COLO829 (cell line): ENCODE data around the gene MAP1LC3A.

Experiments
- DNase-seq: peaks from one replicate; pipeline ENCODE4 v3.0.0; 2012; ENCODE audit warnings: low spot score

The MAP1LC3A gene

DNA sequence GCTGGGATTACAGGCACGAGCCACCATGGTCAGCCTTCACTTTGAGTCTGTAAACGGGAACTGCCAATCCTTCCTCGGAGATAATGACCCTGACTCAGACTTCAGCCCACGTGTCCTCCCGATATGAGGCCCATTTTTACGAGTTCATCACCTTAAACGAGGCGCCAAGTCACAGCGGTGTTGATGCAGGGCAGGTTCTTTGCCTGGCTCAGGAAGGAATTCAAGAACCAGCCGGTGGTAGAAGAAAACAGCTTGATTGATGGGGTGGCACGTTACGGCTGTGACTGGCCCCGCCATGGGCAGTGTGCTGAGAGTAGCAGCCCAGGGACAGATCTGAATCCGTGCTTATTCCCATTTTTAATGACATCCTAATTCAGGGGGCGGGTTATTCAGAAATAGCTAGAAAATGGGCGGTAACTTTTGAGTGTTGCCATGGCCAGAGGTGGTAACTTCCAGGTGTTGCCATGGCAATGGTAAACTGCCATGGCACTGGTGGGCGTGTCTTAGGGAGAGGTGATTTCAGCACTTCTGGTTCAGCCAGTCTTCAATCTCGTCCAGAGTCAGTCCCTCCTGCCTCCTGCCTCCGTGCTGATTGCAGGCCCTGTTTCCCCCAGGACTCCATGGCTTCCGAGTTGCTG, 9.1 kb upstream of the MAP1LC3A start:
- DNase-seq, result no peak

DNA sequence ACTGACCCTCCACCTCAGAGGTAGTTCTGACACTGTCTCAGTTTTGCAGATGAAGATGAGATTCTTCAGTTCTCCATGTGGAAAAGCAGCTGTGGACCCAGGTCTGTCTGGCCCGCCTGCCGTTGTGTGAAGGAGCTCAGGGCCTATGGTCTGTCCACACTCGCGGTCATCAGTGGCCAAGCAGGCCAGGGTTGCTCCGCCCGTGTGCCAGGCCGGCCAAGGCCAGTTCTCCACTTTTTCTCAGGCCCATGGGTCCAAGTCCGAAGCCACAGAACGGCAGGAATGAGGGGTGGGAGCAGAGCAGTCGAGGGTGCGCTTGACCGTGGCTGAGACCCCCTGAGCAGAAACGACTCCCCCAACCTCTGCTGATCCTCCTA, 8.6 kb upstream of the MAP1LC3A start:
- no peak for DNase-seq

DNA sequence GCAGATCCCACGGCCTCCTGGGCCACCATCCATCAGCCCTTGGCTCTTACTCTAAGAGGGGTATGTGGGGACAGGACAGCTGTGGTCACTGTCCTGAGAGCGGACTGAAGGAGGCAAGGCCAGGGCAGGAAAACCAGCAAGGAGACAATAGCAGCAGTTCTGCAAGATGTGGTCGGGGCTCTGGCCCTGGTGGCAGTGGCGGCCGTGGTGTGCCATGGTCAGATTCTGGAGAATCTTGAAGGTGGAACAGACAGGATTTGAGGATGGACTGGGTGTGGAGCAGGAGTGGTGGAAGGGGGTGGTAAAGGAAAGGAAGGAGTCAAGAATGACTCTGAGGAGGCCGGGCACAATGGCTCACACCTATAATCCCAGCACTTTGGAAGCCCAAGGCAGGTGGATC, 5.9 kb upstream of the MAP1LC3A start:
- DNase-seq, result no peak

DNA sequence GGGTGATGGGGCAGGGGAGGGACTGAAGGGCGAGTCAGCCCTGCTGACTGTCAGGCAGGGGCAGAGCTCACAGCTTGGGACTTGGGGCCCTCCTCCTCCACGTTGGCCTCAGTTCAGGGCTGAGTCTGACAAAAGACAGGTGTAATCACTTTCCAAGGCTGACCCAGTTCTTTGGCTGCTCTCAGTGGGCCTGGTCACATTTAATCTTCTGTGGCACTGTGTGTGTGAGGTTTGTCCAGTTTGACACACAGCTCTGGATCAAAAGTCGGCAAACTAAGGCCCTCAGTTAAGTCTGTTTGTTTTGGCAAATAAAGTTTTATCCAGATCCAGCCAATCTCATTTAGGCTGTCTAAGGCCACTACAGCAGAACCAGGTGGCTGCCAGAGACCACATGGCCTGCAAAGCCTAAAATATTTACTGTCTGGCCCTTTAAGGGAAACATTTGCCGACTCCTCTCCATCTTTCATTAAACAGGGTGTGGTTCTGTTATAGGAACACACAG, 5.1 kb upstream of the MAP1LC3A start:
- no peak for DNase-seq

DNA sequence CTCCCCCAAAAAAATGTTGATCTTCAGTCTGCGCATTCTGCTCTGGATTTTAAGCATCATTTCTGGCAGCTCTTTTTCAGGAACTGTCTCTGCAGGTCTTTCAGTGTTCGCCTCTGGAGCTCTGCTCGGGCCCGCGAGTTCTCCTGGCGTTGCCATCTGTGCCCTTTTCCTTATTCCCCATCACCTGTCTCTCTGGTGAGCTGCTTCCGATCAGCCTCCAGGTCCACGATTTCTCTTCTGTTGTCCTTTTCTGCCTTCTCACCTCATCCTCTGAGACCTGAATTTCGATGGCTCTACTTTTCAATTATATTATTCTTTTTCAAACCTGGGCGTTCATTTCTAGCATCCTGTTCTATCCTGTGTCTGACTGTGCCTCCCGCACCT, 590 bp upstream of the MAP1LC3A start:
- no peak for DNase-seq

DNA sequence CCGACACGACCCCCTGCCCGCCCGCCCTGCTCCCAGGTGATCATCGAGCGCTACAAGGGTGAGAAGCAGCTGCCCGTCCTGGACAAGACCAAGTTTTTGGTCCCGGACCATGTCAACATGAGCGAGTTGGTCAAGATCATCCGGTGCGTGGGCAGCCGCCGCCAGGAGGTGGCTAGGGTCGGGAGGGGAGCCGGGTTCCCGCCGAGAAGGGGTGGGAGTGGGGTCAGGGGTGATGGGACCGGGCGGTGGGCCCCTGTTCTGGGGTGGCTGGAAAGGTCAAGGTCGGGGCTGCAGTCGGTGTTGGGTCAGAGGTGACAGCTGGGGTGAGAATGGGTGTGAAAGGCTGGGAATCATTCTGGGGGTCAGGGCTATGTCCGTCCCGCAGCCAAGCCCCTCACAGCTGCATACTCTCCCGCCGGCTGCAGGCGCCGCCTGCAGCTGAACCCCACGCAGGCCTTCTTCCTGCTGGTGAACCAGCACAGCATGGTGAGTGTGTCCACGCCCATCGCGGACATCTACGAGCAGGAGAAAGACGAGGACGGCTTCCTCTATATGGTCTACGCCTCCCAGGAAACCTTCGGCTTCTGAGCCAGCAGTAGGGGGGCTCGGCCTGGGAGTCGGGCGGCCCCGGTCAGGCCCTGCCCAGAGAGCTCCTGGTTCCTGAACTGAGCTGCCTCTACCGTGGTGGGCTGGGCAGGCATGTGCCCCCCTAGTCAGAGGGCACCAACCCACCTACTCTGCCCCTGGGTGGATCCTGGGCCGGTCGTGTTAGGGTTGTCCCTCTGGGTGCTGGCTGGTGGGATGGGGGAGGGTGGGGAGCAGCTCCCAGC, 1.0 kb downstream of the MAP1LC3A start:
- no peak for DNase-seq

DNA sequence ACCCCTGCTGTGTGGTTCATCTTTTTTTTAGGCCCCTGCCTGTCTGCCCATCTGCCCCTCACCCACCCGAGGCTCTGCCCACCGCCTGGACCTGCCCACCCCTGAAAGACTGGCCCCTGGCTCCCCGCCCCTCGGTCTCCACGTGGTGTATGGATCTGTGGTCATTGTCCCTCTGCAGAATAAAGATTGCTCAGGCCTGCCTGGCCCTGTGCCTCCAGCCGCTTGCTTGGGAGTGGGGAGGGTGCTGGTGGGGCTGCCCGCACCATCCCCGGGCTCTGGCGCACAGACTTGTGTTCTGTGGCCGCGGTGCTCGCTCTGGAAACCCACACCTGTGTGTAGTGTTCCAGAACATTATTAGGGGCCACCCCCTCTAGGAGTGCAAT, 1.6 kb downstream of the MAP1LC3A start:
- no peak for DNase-seq

DNA sequence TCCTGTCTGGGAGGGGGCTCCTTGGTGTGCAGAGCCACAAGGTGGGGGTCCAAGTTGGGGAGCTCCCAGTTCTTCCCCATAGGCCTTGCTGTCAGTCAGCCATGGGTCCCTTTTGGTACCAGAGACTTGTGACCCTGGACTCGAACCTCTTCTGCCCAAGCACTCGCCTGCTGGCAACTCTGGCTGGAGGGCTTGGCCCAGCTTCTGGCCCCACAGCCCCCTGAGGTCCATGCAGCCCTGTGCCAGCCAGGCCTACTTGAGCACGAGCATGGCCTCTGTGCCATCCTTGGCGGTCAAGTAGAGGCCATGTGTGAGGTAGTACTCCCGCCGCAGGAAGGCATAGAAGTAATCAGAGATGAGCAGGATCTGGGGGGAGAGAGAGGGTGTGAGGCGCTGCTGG, 2.1 kb downstream of the MAP1LC3A start:
- no peak for DNase-seq

DNA sequence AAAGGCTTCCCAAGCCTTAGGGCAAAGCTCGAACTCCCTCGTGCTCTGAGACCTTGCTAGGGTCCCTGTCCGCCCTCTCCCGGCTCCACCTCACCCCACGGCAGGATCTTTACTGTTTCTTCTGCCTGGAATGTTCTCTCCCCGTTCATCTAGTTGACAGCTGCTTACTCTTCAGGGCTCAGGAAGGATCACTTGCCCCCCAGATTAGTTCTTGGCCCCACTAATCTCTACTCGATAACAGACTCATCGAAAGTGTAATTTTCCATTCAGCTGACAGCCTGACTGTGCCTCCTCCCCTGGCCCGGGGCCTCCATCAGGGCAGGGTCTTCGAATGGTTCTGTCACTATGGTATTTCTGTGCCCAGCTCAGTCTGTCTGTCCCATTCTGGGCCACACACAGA, 3.1 kb downstream of the MAP1LC3A start:
- DNase-seq, result no peak

DNA sequence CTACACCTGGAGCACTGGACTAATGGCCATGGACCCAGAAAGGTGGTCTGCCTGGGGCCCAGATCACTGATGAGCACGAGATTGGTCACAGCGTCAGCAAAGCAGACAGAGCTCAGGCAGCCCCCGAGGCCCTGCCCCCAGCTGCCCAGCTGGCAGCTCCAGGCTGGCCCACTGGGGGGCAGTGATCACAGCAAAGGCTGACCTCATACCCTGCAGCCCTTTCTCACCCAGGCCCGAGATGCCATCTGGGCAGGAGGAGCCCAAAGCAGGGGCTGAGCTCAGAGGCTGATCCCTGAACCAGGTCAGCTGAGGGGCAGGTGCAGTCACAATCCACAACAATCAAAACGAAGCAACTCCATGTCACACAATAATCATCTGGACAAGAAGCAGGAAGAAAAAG, 4.1 kb downstream of the MAP1LC3A start:
- peak; percentile 35 for DNase-seq

DNA sequence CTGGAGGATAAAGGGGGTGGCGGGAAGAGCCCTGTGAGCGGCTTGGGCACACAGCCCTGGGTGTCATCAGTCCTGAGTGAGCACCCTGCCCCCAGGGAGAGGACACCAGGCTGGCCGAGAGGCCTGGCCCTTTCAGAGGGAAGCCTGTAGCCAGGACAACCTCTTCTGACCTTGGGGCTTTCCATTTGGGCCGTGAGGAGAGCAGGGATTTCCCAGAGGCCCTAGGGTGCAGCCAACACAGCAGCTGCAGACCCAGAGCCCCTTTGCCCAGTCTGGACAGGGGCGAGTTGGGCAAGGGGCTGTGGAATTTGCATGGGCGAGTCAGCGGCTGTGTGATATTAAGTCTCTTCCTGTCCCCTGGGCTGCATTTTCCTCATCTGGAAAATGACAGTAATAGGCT, 6.3 kb downstream of the MAP1LC3A start:
- DNase-seq, result no peak

DNA sequence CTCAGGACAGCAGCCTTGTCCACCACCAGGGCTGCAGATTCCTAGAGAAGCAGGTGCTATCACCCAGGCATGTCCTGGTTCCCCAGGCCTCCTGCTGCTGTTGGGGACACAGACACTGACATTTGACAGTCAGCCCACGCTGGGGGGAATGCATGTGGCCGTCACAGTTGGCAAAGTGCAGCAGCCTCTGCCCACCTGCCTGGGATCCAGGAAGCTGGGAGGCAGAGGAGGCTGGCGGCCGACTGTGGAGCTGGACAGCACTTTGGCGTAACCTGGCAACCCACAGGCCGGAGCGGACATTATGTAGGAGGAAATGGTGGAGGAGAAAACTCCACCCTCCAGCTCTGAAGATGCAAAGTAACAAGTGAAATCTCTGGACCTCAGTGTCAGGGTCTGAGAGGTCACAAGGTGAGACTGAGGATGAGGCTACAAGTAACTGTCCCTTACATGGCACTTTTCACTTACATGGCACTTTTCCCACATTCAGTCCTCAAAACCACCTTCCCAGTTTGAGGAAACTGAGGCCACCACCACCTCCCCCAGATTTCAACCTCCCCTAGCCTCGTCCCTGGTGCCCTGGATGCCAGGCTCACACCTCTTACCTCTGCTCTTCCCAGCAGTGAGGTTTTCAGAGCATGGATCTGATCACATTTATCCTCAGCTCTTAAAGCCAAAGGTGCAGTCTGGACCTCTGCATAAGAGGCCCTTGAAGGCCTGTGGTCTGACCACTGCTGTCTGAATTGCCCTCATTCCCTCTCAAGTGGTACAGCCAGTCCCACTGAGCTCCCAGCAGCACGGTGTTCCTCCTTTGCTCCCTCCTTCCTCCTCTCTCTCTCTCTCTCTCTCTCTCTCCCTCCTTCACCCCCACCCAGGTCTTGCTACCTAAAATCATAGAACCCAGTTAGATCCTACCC, 8.7 kb downstream of the MAP1LC3A start:
- DNase-seq, result no peak

DNA sequence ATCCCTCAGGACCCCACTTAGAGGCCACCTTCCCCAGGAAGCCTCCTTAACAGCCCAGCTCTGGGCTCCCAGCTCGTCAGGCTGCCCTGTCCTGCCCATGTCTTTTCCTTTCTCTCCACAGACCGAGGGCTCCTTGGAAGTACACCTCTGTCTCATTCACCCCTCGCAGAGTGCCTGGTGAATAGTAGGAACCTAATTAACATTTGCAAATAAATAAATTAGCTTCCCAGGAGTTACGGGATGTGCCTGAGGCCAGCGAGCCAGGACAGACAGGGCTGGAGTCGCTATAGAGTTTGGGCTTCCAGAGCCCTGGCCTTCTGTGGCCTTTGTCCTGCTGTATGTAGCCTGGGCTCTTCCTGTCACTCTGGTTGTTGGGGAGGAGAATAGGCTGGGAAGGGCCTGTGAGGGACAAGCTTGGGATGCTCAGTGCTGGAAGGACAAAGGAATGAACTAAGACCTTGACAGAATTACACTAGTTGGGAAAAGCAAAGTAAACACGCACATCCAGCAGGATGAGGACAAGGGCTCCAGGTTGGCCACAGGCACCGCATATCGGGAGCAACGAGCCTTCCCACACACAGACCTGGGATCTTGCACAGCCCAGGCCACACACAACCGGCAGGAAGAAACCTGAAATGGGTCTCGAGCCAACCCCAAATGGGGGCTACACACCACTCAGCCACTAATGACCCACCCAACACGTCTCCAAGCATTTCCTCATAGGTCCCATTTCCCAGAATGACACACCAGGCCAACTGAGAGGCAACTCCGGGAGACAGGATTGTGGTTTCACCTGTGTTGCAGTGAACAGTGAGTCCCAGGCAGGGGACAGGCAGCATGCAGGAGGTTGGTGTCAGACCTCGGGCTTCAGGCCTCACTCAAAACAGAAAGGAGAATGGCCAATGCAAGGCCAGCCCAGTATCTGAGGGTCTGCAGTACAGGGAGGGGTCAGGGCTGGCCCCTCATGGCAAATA, 9.7 kb downstream of the MAP1LC3A start:
- no peak for DNase-seq

DNA sequence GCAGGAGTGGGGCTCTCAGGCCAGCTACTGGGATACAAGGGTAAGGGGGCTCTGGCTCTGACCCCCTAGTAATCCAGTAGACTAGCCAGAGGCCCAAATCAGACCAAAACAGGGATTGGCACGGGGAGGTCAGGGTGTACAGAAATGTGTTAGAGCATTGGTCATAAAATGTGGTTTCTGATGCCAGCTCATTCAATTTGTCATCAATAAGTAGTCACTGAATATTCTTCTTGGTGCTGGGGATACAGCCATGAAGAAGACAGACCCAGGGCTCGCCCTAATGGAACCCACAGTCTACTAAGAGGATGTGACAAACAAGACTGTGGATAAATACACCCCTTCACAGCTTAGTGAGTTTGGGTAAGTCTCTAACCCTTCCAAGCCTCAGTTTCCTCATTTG, 11.1 kb downstream of the MAP1LC3A start:
- DNase-seq, result no peak

DNA sequence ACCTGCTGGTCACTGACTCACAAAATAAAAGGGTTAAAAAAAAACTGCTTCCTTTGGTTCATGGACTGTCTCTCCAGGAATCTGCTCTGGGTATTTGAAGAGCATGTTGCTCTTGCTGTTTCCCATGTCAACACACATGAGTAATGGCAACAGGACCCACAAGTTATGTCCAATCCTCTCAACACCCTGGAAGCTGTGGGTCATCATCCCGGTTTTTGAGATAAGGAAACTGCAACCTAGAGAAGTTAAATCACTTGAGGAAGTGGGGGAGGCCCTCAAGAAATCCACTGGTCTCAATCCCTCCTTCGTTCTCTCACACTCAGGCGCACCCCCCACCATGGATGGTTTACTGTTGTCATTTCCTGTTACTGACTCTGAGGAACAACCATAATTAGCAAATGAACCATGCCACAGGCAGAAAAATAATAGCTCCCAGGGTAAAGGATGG, 12.4 kb downstream of the MAP1LC3A start:
- no peak for DNase-seq

DNA sequence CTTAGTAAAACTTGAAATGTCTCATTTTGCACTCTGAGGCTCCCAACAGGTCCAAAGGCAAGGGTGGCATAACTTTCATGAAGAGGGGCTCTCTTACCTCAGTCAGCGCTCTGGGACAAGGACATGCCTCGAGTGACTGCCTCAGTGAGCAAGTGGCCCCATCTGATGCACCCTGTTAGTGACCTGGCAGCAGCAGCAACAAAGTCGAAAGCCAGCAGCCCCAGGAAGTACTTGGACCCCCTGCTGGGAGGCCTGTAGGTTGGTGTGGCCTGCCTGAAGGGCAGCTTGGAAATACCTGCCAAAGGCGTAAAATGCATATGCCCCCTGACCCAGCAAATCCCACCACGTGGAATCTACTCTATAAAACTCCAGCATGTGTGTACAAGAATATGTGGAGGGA, 13.2 kb downstream of the MAP1LC3A start:
- DNase-seq, result no peak

DNA sequence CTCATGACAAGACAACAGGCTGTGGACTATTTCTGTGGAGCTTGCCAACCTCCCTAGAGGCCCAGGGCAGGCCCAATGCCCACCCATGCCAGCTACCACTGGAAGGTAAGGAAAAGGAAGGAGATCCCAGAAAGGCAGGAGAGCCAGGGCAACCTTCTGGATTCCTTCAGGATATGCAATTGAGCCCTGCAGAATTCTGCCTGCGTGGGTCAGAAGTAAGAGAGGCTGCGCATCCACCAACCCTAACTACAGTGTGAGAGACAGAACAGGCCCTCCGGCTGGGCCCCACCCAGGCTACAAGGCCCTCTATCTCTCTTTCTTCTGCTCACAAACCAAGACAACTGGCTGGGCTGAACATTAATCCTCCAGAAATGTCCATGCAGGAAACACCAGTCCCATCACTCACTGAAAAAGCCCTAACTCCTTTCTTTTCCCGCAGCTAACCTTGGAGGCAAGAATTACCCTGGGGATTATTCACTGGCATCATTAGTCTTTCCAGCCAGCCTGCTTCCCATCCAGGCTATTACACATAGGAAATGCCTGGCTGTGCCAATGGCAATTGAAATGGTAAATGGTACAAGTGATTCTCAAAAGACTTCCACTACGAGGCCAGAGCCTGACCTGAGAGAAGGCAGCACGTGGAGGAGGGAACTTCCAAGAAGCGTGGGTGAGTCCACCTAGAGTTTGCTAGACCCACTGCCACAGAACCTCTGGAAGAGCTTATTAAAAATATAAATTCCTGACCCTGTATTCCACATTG, 15.2 kb downstream of the MAP1LC3A start:
- DNase-seq, result no peak

DNA sequence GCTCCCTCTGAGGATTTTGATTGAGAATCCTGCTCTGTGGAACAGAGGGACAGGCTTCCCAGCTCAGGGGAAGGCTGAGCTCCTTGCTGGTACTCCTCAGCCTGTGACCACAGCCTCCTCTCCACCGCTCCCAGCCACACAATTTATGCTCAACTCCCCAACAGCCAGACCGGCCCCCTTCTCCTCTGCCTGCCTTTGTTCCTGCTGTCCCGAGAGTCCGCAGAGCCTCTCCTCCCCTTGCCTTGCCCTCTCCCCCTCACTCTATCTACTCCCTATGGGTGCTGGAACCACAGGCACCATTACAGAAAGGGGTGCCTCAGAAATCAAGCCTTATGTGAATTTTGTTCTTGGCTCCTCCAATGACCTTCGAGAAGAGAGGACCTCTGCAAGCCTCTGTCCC, 15.9 kb downstream of the MAP1LC3A start:
- no peak for DNase-seq

DNA sequence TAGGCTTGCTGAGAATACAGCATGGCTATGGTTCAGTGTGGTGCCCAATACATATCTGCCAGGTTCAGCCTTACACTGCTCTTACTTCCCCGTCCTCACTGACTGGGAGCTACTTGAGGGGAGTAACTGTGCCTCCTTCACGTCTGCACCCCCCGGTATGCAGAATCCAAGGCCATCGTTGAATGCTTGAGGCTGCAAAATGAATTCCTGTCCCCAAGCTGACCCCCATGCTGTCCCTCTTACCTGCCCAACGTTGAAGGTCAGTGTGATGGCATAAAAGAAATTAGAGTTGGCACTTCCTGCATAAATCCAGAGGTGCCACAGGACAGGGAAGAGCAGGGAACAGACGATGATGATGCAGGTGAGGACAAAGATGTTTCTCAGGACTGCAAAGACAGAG, 16.3 kb downstream of the MAP1LC3A start:
- DNase-seq, result no peak

DNA sequence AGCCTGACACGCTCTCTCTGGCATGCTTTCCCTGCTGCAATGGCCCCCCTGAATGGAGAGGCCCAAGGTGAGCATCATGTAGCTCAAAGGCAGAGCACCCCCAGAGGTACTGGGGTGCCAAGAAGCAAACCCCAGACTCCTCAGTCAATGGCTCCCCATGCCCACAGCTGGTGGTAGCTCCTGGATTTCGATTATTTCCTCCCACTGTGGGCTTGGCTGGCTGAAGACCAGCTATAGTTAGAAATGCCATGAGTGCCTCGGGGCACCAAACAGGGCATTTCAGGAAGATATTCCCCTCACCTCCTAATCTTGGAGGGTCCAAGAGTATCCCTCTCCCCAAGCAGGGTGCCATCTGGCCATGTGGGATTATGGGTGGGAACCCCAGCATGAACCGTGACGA, 16.8 kb downstream of the MAP1LC3A start:
- no peak for DNase-seq

DNA sequence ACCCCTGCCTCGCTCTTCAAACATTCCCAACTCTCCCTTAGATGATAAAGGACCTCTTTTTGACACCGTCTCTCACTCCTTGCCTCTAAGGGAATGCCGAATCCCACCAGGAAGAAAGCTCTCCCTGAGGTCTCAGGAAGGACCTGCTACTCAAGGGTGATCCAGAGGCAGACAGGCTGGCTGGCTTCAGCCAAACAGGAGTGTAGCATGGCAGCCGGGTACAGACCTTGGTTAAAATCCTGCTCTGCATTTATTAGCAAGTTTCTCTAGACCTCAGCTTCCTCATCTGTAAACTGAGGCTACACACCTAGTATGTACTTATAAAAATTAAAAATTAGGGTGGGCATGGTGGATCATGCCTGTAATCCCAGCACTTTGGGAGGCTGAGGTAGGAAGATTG, 17.2 kb downstream of the MAP1LC3A start:
- no peak for DNase-seq
